SKM-1 (cell line): Measurements from ENCODE around the gene BUB3.

Source experiments
- DNase-seq: peaks from one replicate; lab custom pipeline; 2025; ENCODE audit not compliant: unreplicated experiment; lab: John Stamatoyannopoulos, UW

The BUB3 gene

GRCh38 chr10:123140983-123141390 is 13.2 kb upstream of the BUB3 start:
- DNase-seq, result no peak

- no peak for DNase-seq
Observed at GRCh38 chr10:123141791-123142700, 12.2 kb upstream of the BUB3 start.

GRCh38 chr10:123142701-123143161 is 11.5 kb upstream of the BUB3 start:
- DNase-seq, result no peak

- no peak for DNase-seq
Observed at GRCh38 chr10:123143162-123143824, 10.9 kb upstream of the BUB3 start.

GRCh38 chr10:123143825-123144168 is 10.4 kb upstream of the BUB3 start:
- no peak for DNase-seq

- DNase-seq, result no peak
Observed at GRCh38 chr10:123144697-123145541, 9.3 kb upstream of the BUB3 start.

- DNase-seq, result no peak
Observed at GRCh38 chr10:123145542-123146012, 8.6 kb upstream of the BUB3 start.

- no peak for DNase-seq
Observed at GRCh38 chr10:123146013-123146893, 7.9 kb upstream of the BUB3 start.

GRCh38 chr10:123146894-123147634 is 7.1 kb upstream of the BUB3 start:
- no peak for DNase-seq

GRCh38 chr10:123147635-123148413 is 6.4 kb upstream of the BUB3 start, which contains the start of gene HMX2:
Gene HMX2, plus strand, starts transcription at chr10:123148136. Its CDS starts 243 bp downstream, at chr10:123148379.
- no peak for DNase-seq

GRCh38 chr10:123148414-123149161 is 5.6 kb upstream of the BUB3 start:
- no peak for DNase-seq

GRCh38 chr10:123149162-123149567 is 5.0 kb upstream of the BUB3 start:
- no peak for DNase-seq

- DNase-seq, result no peak
Observed at GRCh38 chr10:123149568-123150270, 4.5 kb upstream of the BUB3 start.

- no peak for DNase-seq
Observed at GRCh38 chr10:123150271-123150985, 3.8 kb upstream of the BUB3 start.

- DNase-seq, result no peak
Observed at GRCh38 chr10:123150986-123151736, 3.0 kb upstream of the BUB3 start.

- DNase-seq, result no peak
Observed at GRCh38 chr10:123151737-123152135, 2.5 kb upstream of the BUB3 start.
